ENCODE results near the gene TACR1. TPM values are rescaled to one million over a fixed set of nuclear protein-coding genes. Genes with fewer than 3 reads are reported as not detected.

The TACR1 gene
- total RNA-seq, 4 donors from 2014 or later = 0.04 to 3.6 (median 1.2) TPM

- no peaks in the 10 kb centered on the region for H3K36me3 ChIP-seq
- DNase-seq = no peak
- WGBS, 2 donors = 61 to 71% methylated on average over 4 of the region's 4 CpGs
- H3K4me1 ChIP-seq = peaks cover 4 to 6% (median 5%) of the 10 kb centered on the region in 3 donors
- no peaks in the 10 kb centered on the region for H3K9me3 ChIP-seq
- intact Hi-C loops (cut with DNase I) = no loop called here
- no peak overlapping the region for H3K27ac ChIP-seq
- H3K4me3 ChIP-seq = no peak overlapping the region
- H3K27me3 ChIP-seq = peaks cover 0 to 54% (median 7%) of the 10 kb centered on the region in 4 donors
- TF ChIP-seq, protein P1, sequence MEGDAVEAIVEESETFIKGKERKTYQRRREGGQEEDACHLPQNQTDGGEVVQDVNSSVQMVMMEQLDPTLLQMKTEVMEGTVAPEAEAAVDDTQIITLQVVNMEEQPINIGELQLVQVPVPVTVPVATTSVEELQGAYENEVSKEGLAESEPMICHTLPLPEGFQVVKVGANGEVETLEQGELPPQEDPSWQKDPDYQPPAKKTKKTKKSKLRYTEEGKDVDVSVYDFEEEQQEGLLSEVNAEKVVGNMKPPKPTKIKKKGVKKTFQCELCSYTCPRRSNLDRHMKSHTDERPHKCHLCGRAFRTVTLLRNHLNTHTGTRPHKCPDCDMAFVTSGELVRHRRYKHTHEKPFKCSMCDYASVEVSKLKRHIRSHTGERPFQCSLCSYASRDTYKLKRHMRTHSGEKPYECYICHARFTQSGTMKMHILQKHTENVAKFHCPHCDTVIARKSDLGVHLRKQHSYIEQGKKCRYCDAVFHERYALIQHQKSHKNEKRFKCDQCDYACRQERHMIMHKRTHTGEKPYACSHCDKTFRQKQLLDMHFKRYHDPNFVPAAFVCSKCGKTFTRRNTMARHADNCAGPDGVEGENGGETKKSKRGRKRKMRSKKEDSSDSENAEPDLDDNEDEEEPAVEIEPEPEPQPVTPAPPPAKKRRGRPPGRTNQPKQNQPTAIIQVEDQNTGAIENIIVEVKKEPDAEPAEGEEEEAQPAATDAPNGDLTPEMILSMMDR (IDR thresholded peaks at IDR 0.05) = no peak
- no peak for TF ChIP-seq POLR2A (IDR thresholded peaks at IDR 0.05)
Observed at GRCh38 chr2:75194184-75194868, 5.0 kb downstream of the TACR1 start.

DNA sequence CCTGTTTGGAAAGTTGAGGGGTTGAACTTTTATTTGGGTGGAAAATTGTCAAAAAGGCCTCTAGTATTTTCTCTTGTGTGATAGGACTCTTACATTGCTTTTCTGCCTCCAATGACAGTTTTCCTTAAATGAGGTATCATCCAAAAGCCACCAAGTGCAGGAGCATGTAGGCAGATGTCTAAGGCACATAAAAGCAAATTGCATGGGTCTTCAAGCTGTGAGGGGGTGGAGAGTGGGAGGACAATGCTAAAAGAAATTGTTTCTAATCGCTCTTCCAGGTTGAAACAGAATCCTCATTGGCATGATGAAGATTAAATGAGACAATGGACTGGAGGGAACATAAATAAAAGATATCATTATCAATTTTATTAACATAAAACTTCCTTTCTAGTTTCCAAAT lies 6.8 kb downstream of the TACR1 start:
- Histone ChIP-seq H3K4me1 (no peaks in the 10 kb centered on the region), H3K4me3 (no peak overlapping the region), H3K27ac (no peak overlapping the region), H3K27me3 (peaks cover 0 to 35% (median 0%) of the 10 kb centered on the region in 4 donors), H3K36me3 (no peaks in the 10 kb centered on the region), H3K9me3 (no peaks in the 10 kb centered on the region)
- no peak for DNase-seq
- intact Hi-C loops (cut with DNase I) = no loop called here
- 84 to 96% methylated on average over 1 of the region's 1 CpG for WGBS, 2 donors
- TF ChIP-seq, protein P1 (IDR thresholded peaks at IDR 0.05) = no peak
- no peak for TF ChIP-seq POLR2A (IDR thresholded peaks at IDR 0.05)

DNA sequence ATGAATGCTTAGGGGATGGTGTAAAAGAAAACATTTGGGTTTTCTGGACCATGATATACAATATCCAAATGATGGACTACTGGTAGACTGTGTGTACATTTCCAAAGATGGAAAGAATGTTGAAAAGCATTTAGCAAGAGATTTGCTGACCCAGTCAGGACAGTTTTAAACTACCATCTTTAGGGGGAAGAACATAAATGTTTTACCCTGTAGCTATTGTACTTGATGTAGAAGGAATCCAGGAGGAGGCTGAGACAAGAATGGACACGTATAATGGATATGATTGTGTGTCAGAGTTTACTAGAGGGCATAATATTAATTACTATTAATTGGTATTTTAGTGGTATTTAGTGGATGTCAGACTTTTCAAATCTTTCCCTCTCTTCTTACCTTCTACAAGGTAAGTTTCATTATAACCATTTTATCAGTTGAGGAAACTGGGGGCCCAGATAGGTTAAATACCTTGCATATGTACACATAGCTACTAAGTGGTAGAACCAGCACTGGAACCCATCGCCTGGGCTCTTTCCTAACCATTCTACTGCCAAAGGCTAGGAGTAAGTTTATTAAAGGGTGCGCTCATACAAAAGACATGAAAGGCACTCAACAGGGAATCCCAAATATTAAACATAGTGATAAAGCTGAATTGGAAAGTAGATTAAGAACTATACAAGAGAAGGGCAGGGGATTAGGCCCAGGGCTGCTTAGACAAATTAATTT lies 8.9 kb downstream of the TACR1 start:
- no peak overlapping the region for H3K27ac ChIP-seq
- 69 to 76% methylated on average over 3 of the region's 3 CpGs for WGBS, 2 donors
- DNase-seq = no peak
- H3K36me3 ChIP-seq = no peaks in the 10 kb centered on the region
- peaks cover 0 to 18% (median 0%) of the 10 kb centered on the region in 4 donors for H3K27me3 ChIP-seq
- H3K9me3 ChIP-seq = no peaks in the 10 kb centered on the region
- intact Hi-C loops (cut with DNase I) = no loop called here
- TF ChIP-seq POLR2A (IDR thresholded peaks at IDR 0.05) = no peak
- TF ChIP-seq, protein P1 (IDR thresholded peaks at IDR 0.05) = no peak
- no peak overlapping the region for H3K4me3 ChIP-seq
- no peaks in the 10 kb centered on the region for H3K4me1 ChIP-seq

DNA sequence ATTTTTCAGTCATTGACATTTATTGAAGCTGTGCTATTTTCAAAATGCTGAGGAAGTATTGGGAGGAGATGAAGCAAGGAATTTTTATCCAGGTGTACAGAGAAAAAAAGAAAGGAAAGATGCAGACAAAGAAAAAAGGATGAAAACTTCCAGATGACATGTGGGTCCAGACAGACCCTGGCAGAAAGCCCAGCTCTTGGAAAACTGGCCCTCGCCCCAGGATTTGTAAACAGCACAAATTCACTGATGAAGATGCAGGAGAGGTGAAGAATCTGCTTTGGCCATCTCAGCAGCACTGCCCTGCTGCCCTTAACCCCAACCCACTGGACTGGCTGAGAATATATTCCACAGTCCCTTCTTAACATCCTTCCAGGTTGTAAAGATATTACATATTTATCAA lies 12.5 kb downstream of the TACR1 start:
- no peaks in the 10 kb centered on the region for H3K36me3 ChIP-seq
- no peak for DNase-seq
- no peak overlapping the region for H3K4me3 ChIP-seq
- no peaks in the 10 kb centered on the region for H3K9me3 ChIP-seq
- H3K4me1 ChIP-seq = no peaks in the 10 kb centered on the region
- TF ChIP-seq, protein P1 (IDR thresholded peaks at IDR 0.05) = no peak
- no peak for TF ChIP-seq POLR2A (IDR thresholded peaks at IDR 0.05)
- WGBS, 2 donors = 33 to 53% methylated on average over 1 of the region's 1 CpG
- H3K27me3 ChIP-seq = peaks cover 0 to 5% (median 0%) of the 10 kb centered on the region in 4 donors
- H3K27ac ChIP-seq = no peak overlapping the region
- intact Hi-C loops (cut with DNase I) = no loop called here

DNA sequence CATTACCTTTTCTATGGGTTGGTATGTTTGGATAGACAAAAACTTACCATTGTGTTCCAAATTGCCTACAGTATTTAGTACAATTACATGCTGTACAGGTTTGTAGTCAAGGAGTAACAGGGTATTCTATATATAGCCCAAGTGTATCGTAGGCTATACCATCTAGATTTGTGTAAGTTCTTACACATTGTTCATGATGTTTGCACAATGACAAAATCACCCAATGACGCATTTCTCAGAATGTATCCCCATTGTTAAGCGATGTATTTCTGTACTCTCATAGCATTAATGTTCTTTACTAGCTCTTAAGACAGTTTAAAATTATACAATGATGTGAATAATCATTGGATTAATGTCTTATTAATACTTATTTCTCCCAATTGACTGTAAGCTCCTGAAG lies 16.7 kb downstream of the TACR1 start:
- TF ChIP-seq, protein P1 (IDR thresholded peaks at IDR 0.05) = no peak
- no peak for TF ChIP-seq POLR2A (IDR thresholded peaks at IDR 0.05)
- Histone ChIP-seq H3K36me3 (no peaks in the 10 kb centered on the region), H3K4me1 (no peaks in the 10 kb centered on the region), H3K9me3 (no peaks in the 10 kb centered on the region), H3K4me3 (no peak overlapping the region), H3K27me3 (no peaks in the 10 kb centered on the region), H3K27ac (no peak overlapping the region)
- DNase-seq = no peak
- 72 to 90% methylated on average over 3 of the region's 3 CpGs for WGBS, 2 donors
- intact Hi-C loops (cut with DNase I) = no loop called here

Measured in esophagus squamous epithelium (tissue), 5 donors.